Measurements from ENCODE around the gene SPATA17. TPM values are rescaled to one million over a fixed set of nuclear protein-coding genes. Genes with fewer than 3 reads are reported as not detected.

The SPATA17 gene
- total and polyA plus RNA-seq, 2 experiments from 2014 or later = 1.2 to 3.5 TPM

DNA sequence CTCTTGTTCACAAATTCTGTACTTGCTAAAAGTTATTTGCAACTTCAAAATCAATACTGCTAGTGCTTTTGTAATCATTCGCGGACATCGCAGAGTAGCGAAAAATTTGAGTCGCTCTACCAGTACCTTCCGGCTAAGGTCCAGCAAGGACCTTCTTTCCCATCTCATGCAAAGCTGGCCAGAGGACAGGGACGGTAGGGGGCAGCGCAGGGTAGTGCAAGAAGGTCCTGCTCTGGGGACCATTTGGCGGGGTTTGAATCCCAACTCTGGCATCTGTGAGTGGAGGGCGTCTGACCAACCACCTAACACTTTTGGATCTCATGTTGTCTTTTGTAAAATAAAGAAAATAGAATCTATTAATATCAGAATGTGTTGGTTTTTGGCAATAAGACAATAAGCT, 258.3 kb downstream of the SPATA17 start (continued):
- TF ChIP-seq, protein P1, sequence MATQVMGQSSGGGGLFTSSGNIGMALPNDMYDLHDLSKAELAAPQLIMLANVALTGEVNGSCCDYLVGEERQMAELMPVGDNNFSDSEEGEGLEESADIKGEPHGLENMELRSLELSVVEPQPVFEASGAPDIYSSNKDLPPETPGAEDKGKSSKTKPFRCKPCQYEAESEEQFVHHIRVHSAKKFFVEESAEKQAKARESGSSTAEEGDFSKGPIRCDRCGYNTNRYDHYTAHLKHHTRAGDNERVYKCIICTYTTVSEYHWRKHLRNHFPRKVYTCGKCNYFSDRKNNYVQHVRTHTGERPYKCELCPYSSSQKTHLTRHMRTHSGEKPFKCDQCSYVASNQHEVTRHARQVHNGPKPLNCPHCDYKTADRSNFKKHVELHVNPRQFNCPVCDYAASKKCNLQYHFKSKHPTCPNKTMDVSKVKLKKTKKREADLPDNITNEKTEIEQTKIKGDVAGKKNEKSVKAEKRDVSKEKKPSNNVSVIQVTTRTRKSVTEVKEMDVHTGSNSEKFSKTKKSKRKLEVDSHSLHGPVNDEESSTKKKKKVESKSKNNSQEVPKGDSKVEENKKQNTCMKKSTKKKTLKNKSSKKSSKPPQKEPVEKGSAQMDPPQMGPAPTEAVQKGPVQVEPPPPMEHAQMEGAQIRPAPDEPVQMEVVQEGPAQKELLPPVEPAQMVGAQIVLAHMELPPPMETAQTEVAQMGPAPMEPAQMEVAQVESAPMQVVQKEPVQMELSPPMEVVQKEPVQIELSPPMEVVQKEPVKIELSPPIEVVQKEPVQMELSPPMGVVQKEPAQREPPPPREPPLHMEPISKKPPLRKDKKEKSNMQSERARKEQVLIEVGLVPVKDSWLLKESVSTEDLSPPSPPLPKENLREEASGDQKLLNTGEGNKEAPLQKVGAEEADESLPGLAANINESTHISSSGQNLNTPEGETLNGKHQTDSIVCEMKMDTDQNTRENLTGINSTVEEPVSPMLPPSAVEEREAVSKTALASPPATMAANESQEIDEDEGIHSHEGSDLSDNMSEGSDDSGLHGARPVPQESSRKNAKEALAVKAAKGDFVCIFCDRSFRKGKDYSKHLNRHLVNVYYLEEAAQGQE (IDR thresholded peaks at IDR 0.05; ENCODE audit: unreplicated experiment) = no peak
- TF ChIP-seq NANOG (IDR thresholded peaks at IDR 0.05; ENCODE audit: borderline replicate concordance) = no peak
- TF ChIP-seq, protein P2, sequence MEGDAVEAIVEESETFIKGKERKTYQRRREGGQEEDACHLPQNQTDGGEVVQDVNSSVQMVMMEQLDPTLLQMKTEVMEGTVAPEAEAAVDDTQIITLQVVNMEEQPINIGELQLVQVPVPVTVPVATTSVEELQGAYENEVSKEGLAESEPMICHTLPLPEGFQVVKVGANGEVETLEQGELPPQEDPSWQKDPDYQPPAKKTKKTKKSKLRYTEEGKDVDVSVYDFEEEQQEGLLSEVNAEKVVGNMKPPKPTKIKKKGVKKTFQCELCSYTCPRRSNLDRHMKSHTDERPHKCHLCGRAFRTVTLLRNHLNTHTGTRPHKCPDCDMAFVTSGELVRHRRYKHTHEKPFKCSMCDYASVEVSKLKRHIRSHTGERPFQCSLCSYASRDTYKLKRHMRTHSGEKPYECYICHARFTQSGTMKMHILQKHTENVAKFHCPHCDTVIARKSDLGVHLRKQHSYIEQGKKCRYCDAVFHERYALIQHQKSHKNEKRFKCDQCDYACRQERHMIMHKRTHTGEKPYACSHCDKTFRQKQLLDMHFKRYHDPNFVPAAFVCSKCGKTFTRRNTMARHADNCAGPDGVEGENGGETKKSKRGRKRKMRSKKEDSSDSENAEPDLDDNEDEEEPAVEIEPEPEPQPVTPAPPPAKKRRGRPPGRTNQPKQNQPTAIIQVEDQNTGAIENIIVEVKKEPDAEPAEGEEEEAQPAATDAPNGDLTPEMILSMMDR (conservative IDR thresholded peaks at IDR 0.05; ENCODE audit: low read depth in 2 of 2) = peak; percentile 82 to 96
- TF ChIP-seq, protein P3, sequence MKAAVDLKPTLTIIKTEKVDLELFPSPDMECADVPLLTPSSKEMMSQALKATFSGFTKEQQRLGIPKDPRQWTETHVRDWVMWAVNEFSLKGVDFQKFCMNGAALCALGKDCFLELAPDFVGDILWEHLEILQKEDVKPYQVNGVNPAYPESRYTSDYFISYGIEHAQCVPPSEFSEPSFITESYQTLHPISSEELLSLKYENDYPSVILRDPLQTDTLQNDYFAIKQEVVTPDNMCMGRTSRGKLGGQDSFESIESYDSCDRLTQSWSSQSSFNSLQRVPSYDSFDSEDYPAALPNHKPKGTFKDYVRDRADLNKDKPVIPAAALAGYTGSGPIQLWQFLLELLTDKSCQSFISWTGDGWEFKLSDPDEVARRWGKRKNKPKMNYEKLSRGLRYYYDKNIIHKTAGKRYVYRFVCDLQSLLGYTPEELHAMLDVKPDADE (IDR thresholded peaks at IDR 0.05) = no peak
- TF ChIP-seq CREB1 (CRISPR knock-in tag; IDR thresholded peaks at IDR 0.05; ENCODE audit: low read depth) = no peak
- no peak for TF ChIP-seq JUNB (IDR thresholded peaks at IDR 0.05; ENCODE audit: unreplicated experiment)

DNA sequence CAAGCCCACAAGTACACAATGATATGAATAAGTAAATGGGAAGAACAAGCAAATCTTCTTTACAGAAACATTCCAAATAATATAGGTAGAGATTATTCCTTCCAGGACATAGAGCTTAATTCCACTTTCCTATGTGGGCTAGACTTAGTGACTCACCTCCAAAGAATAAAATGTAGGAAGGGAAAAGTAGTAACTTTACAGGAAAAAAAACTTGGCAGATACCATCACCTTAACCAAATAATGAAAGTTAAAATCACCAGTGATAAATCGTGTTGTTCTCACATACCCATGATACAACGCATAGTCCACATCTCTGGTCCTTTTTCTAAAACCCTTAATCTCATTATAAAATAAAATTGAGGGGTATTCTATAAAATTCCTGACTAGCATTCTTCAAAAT, 260.8 kb downstream of the SPATA17 start:
- Histone ChIP-seq H3K4me2 (no peak overlapping the region), H3K36me3 (ENCODE audit: insufficient read depth) (no peaks in the 10 kb centered on the region), H3K4me3 (no peak overlapping the region), H3K27ac (ENCODE audit: low read depth) (no peak overlapping the region), H2AFZ (no peak overlapping the region), H3K4me1 (ENCODE audit: insufficient read depth) (no peaks in the 10 kb centered on the region), H3F3A (replicated peaks; ENCODE audit: low read depth) (no peaks in the 10 kb centered on the region), H3K79me2 (replicated peaks; ENCODE audit: insufficient read depth) (no peaks in the 10 kb centered on the region), H3K27me3 (ENCODE audit: insufficient read depth) (no peaks in the 10 kb centered on the region), H3K9me2 (ENCODE audit: insufficient read depth) (no peaks in the 10 kb centered on the region), H4K20me1 (replicated peaks; ENCODE audit: insufficient read depth) (no peaks in the 10 kb centered on the region)
- ATAC-seq (no peak), DNase-seq (ENCODE audit: low spot score) (no peak)
- TF ChIP-seq STAT1 (IDR thresholded peaks at IDR 0.05; ENCODE audit: unreplicated experiment) (no peak), JUNB (IDR thresholded peaks at IDR 0.05; ENCODE audit: unreplicated experiment) (no peak), NANOG (IDR thresholded peaks at IDR 0.05; ENCODE audit: borderline replicate concordance) (no peak), ZNF331 (CRISPR knock-in tag; IDR thresholded peaks at IDR 0.05; ENCODE audit: low read depth) (no peak), EZH2phosphoT487 (IDR thresholded peaks at IDR 0.05; ENCODE audit: unreplicated experiment) (no peak), POLR2AphosphoS5 (IDR thresholded peaks at IDR 0.05; ENCODE audit: low read depth) (no peak)
- TF ChIP-seq, protein P3 (IDR thresholded peaks at IDR 0.05) = no peak
- Mint-ChIP-seq H3K4me1 (peaks cover 8% of the 10 kb centered on the region; the same call in 2 of the 3 replicates), H3K27ac (no peak overlapping the region), H3K27me3 (ENCODE audit: insufficient read depth, low read depth, poor library complexity) (no peaks in the 10 kb centered on the region), H3K36me3 (ENCODE audit: low read depth) (no peaks in the 10 kb centered on the region), H3K4me3 (no peak overlapping the region), H3K9me3 (no peaks in the 10 kb centered on the region)
